ENCODE results near the gene PMS2. TPM values are rescaled to one million over a fixed set of nuclear protein-coding genes. Genes with fewer than 3 reads are reported as not detected.
"Not testable (repeated sequence)": the region's sequence is repeated elsewhere in the genome, so short reads cannot be mapped to it uniquely, and the experiment has no call there.

PMS2 gene
- total RNA-seq (2014; rRNA removed; shearing (Covaris generic)), result 23.9 and 24.0 TPM in 2 replicates

GRCh38 chr7:6008668-6009611, at the start of gene PMS2, which contains the start of gene AIMP2:
PMS2 (minus strand) TSS chr7:6009049; CDS start chr7:6009019, 30 bp downstream.
AIMP2 (plus strand) TSS chr7:6009272; CDS start chr7:6009364, 92 bp downstream.
- in situ Hi-C loops (cut with HindIII; ENCODE audit: low sequenced_read_pairs), result no loop called here
- DNase-seq (ENCODE audit: low spot score), result peak; percentile 99

- in situ Hi-C loops (cut with HindIII; ENCODE audit: low sequenced_read_pairs), result no loop called here
These were observed 48.7 kb upstream of the PMS2 start for GRCh38 chr7:6057316-6058129.

GRCh38 chr7:6056616-6057015, 47.8 kb upstream of the PMS2 start:
- in situ Hi-C loops (cut with HindIII; ENCODE audit: low sequenced_read_pairs), result no loop called here

More at GRCh38 chr7:6057316-6058129, 48.7 kb upstream of the PMS2 start:
- DNase-seq (ENCODE audit: low spot score), result no peak

GRCh38 chr7:6051185-6051584, 42.3 kb upstream of the PMS2 start:
- in situ Hi-C loops (cut with HindIII; ENCODE audit: low sequenced_read_pairs); DNase-seq (ENCODE audit: low spot score): not testable (repeated sequence)

More at GRCh38 chr7:6056616-6057015, 47.8 kb upstream of the PMS2 start:
- no peak for DNase-seq (ENCODE audit: low spot score)

- in situ Hi-C loops (cut with HindIII; ENCODE audit: low sequenced_read_pairs), result no loop called here
These were observed 40.9 kb upstream of the PMS2 start for GRCh38 chr7:6049780-6050179.

GRCh38 chr7:6035686-6036085, 26.8 kb upstream of the PMS2 start:
- DNase-seq (ENCODE audit: low spot score), result no peak
- in situ Hi-C loops (cut with HindIII; ENCODE audit: low sequenced_read_pairs), result loop anchor here (10.0 kb wide), 1 partner anchor 229 kb away; no protein-coding TSS in a partner anchor

More at GRCh38 chr7:6049780-6050179, 40.9 kb upstream of the PMS2 start:
- DNase-seq (ENCODE audit: low spot score), result no peak

GRCh38 chr7:6035165-6035564, 26.3 kb upstream of the PMS2 start:
- in situ Hi-C loops (cut with HindIII; ENCODE audit: low sequenced_read_pairs), result loop anchor here (10.0 kb wide), 1 partner anchor 230 kb away; no protein-coding TSS in a partner anchor
- no peak for DNase-seq (ENCODE audit: low spot score)

- no peak for DNase-seq (ENCODE audit: low spot score)
- in situ Hi-C loops (cut with HindIII; ENCODE audit: low sequenced_read_pairs), result loop anchor here (10.0 kb wide), 1 partner anchor 232 kb away; no protein-coding TSS in a partner anchor
These were observed 23.8 kb upstream of the PMS2 start for GRCh38 chr7:6032641-6033040.

- DNase-seq (ENCODE audit: low spot score), result peak; percentile 25
- in situ Hi-C loops (cut with HindIII; ENCODE audit: low sequenced_read_pairs), result loop anchor here (10.0 kb wide), 1 partner anchor 233 kb away; no protein-coding TSS in a partner anchor
These were observed 23.3 kb upstream of the PMS2 start for GRCh38 chr7:6032167-6032566.

GRCh38 chr7:6031567-6031966, 22.7 kb upstream of the PMS2 start:
- DNase-seq (ENCODE audit: low spot score), result no peak
- in situ Hi-C loops (cut with HindIII; ENCODE audit: low sequenced_read_pairs), result loop anchor here (10.0 kb wide), 1 partner anchor 233 kb away; no protein-coding TSS in a partner anchor

- in situ Hi-C loops (cut with HindIII; ENCODE audit: low sequenced_read_pairs), result loop anchor here (10.0 kb wide), 1 partner anchor 234 kb away; no protein-coding TSS in a partner anchor
- no peak for DNase-seq (ENCODE audit: low spot score)
These were observed 22.1 kb upstream of the PMS2 start, which contains the start of gene ANKRD61 for GRCh38 chr7:6030988-6031387. ANKRD61 (plus strand) TSS chr7:6031376; CDS start chr7:6031376, 0 bp downstream.

GRCh38 chr7:6028563-6028962, 19.7 kb upstream of the PMS2 start:
- DNase-seq (ENCODE audit: low spot score), result no peak
- in situ Hi-C loops (cut with HindIII; ENCODE audit: low sequenced_read_pairs), result loop anchor here (10.0 kb wide), 1 partner anchor 156 kb away; no protein-coding TSS in a partner anchor

- in situ Hi-C loops (cut with HindIII; ENCODE audit: low sequenced_read_pairs), result loop anchor here (10.0 kb wide), 1 partner anchor 157 kb away; no protein-coding TSS in a partner anchor
These were observed 19.0 kb upstream of the PMS2 start for GRCh38 chr7:6027806-6028365.

GRCh38 chr7:6026820-6027311, 18.0 kb upstream of the PMS2 start:
- in situ Hi-C loops (cut with HindIII; ENCODE audit: low sequenced_read_pairs), result loop anchor here (10.0 kb wide), 1 partner anchor 158 kb away; no protein-coding TSS in a partner anchor
- DNase-seq (ENCODE audit: low spot score), result no peak

More at GRCh38 chr7:6027806-6028365, 19.0 kb upstream of the PMS2 start:
- DNase-seq (ENCODE audit: low spot score), result no peak

GRCh38 chr7:6026011-6026819, 17.4 kb upstream of the PMS2 start:
- no peak for DNase-seq (ENCODE audit: low spot score)
- in situ Hi-C loops (cut with HindIII; ENCODE audit: low sequenced_read_pairs), result loop anchor here (10.0 kb wide), 1 partner anchor 159 kb away; no protein-coding TSS in a partner anchor

- in situ Hi-C loops (cut with HindIII; ENCODE audit: low sequenced_read_pairs), result loop anchor here (10.0 kb wide), 1 partner anchor 161 kb away; no protein-coding TSS in a partner anchor
- no peak for DNase-seq (ENCODE audit: low spot score)
These were observed 15.2 kb upstream of the PMS2 start for GRCh38 chr7:6023974-6024435.

GRCh38 chr7:6022707-6023106, 13.9 kb upstream of the PMS2 start:
- DNase-seq (ENCODE audit: low spot score), result no peak
- in situ Hi-C loops (cut with HindIII; ENCODE audit: low sequenced_read_pairs), result loop anchor here (10.0 kb wide), 1 partner anchor 162 kb away; no protein-coding TSS in a partner anchor
